HG02885 (cell line): Measurements from ENCODE around the gene STK32C.

Source experiments
- ATAC-seq: cut with Tn5 transposase; IDR thresholded peaks from one replicate; pipeline ENCODE4 v1.9.1; 2021; ENCODE audit warnings: mild to moderate bottlenecking; ENCODE audit not compliant: unreplicated experiment, poor library complexity

STK32C gene

DNA sequence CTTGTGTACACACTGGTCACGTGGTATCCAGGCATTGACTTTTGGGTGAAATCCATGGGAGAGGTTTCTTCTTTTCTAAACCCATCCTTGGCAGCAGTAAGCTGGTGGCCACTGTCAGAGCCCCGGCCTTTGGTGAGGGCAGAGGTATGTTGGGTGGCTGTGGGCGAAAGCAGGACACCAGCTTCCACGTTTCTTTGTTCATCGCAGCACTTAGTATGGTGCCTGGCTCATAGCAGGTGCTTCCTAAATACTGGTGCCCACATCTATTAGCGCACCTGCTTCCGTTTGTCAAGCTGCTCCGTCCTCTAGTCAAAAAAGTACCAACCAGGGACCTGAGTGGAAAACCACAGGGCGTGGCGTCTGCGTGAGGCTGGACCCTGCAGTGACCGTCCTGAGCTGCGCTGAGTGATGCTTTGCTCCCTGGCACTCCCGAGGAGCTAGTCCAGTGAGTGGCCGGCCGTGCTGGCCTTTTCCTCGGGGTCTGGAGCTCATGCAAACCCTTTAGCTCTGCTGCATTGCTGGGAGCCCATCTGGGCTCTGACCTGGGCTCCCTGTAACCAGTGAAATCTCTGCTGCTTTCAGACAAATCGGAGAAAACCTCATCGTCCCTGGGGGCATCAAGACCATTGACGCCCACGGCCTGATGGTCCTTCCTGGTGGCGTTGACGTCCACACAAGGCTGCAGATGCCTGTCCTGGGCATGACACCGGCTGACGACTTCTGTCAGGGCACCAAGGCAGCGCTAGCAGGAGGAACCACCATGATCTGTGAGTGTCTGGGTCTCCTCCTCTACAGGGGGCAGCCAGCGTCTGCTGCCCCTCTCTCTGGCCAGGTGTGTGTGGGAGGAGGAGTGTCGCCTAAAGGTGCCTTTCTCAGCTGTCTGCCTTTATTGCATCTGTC lies 115.4 kb downstream of the STK32C start:
- ATAC-seq = no peak

- no peak for ATAC-seq
Observed at GRCh38 chr10:132189810-132190422, 117.8 kb downstream of the STK32C start.

- no peak for ATAC-seq
Observed at GRCh38 chr10:132189016-132189415, 118.7 kb downstream of the STK32C start.

GRCh38 chr10:132188331-132188730 lies 119.4 kb downstream of the STK32C start:
- no peak for ATAC-seq

- no peak for ATAC-seq
Observed at GRCh38 chr10:132187430-132188138, 120.2 kb downstream of the STK32C start.

GRCh38 chr10:132186488-132187429 lies 121.0 kb downstream of the STK32C start, which contains the start of gene DPYSL4:
Gene DPYSL4 (plus strand): TSS chr10:132186948. CDS start chr10:132187064, 116 bp downstream.
- no peak for ATAC-seq

DNA sequence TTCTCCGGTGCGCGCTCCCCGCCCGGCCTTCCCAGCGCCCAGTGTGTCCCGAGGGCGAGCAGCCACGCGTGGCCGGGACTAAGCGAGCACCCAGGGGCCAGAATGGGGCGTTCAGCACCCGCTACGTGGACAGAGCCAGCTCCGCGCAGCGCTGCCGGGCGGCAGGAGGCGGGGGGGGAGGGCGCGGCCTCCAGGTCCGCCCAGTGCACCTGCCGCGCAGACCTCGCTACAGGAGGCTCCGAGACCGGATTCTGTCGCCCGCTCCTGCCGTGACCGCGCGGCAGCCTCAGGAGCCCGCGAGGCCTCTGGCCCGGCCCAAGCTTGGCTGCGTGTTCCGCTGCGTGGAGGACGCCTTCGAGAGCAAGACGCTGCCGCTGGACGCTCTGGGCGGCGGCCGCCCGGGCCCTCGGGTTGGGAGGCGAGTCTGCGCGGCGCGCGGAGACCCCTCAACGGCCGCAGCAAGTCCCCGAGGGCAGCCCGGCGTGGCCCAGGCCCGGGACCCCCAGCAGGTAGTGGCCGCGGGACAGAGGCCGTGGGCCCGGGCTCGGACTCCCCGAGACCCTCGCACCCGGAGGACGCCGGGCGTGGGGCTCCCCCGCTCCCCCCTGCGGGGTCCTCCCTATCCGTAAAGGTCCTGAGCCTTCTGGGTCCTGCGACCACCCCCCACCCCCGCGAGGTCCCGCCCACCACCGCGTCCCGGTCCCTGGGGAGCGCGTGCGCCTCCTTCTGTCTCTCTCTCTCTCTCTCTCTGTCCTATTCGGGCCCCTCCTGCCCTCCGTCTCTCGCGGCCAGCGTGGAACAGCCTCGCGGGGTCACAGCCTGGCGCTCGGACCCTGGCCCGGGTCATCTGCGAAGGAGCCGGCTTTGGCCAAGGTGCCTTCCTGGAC lies 121.9 kb downstream of the STK32C start:
- ATAC-seq = no peak

DNA sequence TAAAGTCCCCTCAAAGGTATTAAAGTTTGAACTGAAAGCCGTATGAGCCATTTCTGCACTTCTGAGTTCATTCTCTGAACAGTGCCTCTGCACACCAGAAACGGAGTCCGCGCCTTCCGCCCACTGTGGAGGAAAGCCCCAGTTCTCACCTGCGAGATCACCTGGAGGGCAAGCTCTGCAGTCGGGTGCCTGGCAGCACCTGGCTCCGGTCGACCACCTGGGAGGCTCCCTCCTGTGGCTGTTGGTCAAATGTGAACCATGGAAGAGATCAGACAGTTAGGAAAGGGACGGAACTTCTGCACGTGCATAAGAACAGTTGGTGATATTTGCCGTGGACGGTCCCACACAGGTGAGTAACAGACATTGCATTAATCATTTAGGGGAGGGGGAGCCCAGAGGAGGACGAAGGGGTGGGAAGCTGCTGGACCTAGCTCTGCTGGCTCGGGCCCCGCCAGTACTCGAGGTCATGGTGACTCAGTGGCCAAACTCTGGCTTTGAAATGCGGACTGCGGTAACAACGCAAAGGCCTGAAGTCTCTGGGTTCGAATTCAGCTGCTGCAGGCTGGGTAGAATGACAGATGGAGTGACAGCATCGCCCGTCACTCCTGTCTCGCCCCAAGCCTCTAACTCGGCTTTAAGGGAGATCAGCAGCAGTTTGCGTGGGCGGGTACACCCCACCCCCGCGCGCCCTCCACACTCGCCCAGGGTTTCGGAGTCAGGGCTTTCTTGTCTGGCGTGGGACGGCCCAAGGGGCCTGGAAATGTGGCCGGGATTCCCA lies 122.7 kb downstream of the STK32C start:
- no peak for ATAC-seq

DNA sequence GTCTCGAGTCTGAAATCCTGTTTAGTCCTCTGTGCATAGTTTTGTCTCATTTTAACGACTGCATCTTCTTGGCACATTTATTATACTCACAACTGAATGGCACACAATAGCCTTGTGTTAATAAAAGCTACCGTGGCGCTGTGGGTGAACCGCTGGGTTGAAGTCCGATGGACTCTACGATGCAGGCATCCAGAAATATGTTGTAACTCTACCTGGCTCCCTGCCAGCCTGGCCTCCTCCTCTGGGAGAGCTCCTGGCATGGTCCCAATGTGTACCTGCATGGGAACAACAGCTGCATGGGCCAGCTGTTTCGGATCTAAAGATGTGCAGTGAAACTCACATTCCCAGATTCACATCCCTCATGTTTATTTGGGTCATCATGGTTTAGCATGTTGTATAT lies 124.7 kb downstream of the STK32C start:
- no peak for ATAC-seq

GRCh38 chr10:132182591-132182990 lies 125.2 kb downstream of the STK32C start:
- ATAC-seq = no peak

DNA sequence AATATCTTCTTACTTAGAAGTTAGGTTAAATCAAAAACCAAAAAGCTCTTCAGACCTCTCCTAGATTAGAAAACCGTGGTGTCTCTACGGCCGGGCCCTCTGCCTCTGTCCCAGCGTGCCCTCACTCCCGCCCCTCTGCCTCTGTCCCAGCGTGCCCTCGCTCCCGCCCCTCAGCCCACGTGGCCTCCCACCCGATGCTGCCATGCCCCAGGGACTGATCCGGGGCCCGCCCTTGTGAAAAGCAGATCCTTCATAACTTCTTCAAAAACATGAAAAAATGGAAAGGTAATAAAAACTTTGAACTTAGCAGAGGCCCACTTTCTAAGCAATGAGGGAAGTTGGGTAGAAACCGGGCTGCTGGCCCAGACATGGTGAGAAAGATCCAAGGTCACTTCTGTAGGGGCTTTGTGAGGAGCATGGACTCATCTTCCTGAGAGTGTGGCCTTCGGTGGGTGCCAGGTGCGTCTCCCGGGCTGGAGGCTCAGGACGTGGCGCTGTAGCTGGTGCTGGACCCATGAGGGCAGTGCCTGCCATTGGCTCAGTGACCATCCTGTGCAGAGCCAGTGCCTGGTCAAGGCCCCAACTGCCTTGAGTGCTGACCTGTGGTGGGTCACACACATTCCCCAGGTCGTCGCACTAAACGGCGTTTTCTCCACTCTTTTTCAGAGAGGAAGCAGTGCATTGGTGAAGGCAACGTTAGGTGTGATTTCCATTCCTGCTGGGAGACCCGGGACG lies 125.9 kb downstream of the STK32C start:
- ATAC-seq = no peak

DNA sequence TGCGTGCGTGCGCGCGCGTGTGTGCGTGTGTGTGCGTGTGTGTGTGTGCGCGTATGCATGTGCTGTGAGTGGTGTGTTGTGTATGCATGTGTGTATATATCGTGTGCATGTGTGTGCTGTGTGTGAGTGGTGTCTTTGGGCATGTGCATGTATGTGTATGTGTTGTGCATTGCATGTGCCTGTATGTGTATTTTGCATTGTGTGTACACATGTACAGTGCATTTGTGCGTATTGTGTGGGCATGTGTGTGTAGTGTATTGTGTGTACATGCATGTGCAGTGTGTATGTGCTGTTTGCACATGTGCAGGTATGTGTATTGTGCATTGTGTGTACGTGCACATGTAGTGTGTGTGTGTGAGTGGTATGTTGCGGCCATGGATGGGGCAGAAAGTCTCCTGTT lies 127.0 kb downstream of the STK32C start:
- ATAC-seq = no peak

DNA sequence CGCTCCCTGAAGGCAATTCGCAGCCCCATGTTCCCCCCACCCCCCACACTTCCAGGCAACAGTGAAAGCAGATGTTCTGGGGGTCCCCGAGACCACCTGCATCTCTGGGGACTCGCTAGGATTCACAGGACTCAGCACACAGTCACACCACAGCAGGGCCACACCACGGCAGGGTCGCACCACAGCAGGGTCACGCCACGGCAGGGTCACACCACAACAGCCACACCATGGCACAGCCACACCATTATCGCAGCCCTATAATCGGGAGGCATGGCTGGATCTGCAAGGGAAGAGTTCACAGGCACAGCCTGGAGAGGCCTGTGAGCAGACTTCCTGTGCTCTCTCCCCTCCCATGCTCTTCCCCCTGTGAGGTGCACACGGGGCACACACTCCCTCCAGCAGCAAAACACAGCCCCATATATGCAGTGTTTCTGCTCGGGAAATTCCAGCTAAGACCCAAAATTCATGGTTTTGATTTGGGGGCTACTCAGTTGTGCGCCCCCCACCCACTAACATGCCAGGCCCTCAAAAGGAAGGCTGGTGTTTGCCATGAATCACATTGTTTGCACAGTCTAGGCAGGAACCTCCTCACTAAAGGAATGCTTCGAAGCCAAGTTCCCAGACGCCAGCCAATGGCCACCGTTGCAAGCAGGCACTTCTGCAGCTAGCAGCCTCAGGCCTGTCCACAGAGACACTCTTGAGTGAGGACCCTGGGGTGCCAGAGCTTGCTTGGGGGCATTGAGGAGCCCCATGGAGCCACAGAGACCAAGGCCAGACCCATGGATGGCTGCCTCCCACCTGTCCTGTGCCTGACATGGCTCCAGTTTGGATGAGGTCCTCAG lies 128.0 kb downstream of the STK32C start:
- no peak for ATAC-seq

DNA sequence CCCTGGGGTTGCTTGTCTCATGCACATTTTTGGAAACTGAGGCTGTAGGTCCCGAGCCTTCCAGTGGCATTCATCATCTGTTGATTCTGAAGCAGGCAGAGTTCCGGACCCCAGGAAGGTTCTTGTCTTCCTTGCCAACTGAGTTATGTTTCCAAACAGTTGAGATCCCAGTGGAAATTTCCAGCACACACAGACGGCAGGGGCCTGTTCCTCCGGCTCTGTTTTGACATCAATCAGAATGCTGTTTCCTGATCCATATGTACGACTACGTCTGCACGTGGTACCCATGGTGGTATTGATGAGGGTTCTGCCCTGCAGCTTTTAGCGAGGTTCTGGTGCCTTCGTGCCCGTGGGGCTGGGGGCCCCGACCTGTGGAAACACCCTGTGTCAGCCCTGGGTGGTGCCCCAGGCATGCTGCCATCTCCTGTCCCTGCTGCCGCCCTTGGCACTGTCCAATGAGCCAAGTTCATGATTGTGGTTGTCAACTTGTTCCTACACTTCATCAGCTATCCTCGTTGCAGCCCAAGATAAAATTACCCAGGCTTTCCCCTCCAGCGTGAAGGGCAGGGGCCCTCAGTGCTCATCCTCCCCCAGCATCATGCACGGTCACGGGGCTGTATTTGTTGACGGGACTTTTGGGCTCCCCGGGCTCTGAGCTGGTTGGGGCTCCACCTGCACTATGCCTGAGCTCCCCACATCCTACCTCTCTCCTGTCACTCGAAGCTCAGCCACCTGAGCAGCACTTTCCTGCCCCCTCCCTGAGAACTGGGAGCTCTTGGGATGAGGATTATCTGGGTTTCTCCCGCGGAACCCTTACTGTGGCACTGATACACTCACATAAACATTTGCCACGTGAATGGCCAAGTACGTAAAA lies 128.8 kb downstream of the STK32C start:
- ATAC-seq = no peak

- ATAC-seq = no peak
Observed at GRCh38 chr10:132178046-132178445, 129.7 kb downstream of the STK32C start.
